Neutrophil (primary cell): ENCODE results near the gene FSTL4.
"Not testable (repeated sequence)": the region's sequence is repeated elsewhere in the genome, so short reads cannot be mapped to it uniquely, and the experiment has no call there.

Experiments
- H3K27ac ChIP-seq: fragments of 200-600 bp; sonication (generic); 2 replicates; pipeline ENCODE4 v1.5.1; 2016; ENCODE audit warnings: mild to moderate bottlenecking, moderate library complexity
- H3K27me3 ChIP-seq: fragments of 200-600 bp; sonication (generic); 2 replicates; pipeline ENCODE4 v1.6.0; 2016; ENCODE audit warnings: mild to moderate bottlenecking
- H3K36me3 ChIP-seq: fragments of 200-600 bp; sonication (generic); 2 replicates; pipeline ENCODE4 v1.5.1; 2017
- H3K4me1 ChIP-seq, 2 experiments: fragments of 200-600 bp in 1 of 2; sonication (generic) in 1 of 2; 1 replicate in 1 of 2; 2 replicates in 1 of 2; pipeline versions ENCODE4 v1.5.1 to v1.6.1; 2013 to 2016; ENCODE audit warnings: low read depth in 1 of 2, low read length in 1 of 2, mild to moderate bottlenecking in 1 of 2, moderate library complexity in 1 of 2; ENCODE audit not compliant: control insufficient read depth in 1 of 2, insufficient read depth in 1 of 2
- H3K4me3 ChIP-seq, 2 experiments: fragments of 200-600 bp in 1 of 2; sonication (generic) in 1 of 2; 1 replicate in 1 of 2; 2 replicates in 1 of 2; pipeline ENCODE4 v1.5.1; 2013 to 2016; ENCODE audit warnings: low read depth in 1 of 2, low read length in 1 of 2, mild to moderate bottlenecking in 1 of 2, moderate library complexity in 1 of 2
- H3K9me3 ChIP-seq: fragments of 200-600 bp; sonication (generic); 2 replicates; pipeline ENCODE4 v1.5.1; 2016
- CTCF ChIP-seq: fragments of 200-600 bp; sonication (generic); IDR thresholded peaks from 2 replicates; pipeline ENCODE4 v1.5.1; 2016; ENCODE audit warnings: antibody characterized with exemption

FSTL4 gene

GRCh38 chr5:133396814-133397213, 215.5 kb downstream of the FSTL4 start:
- Histone ChIP-seq H3K27me3 (peaks cover 14% of the 10 kb centered on the region), H3K4me1 (no peaks in the 10 kb centered on the region), H3K36me3 (no peaks in the 10 kb centered on the region), H3K4me3 (no peak overlapping the region), H3K27ac (no peak overlapping the region), H3K9me3 (no peaks in the 10 kb centered on the region)
- no peak for TF ChIP-seq CTCF

GRCh38 chr5:133396187-133396741, 216.1 kb downstream of the FSTL4 start:
- Histone ChIP-seq H3K4me3 (no peak overlapping the region), H3K27me3 (peaks cover 14% of the 10 kb centered on the region), H3K27ac (no peak overlapping the region), H3K9me3 (no peaks in the 10 kb centered on the region), H3K4me1 (no peaks in the 10 kb centered on the region), H3K36me3 (no peaks in the 10 kb centered on the region)
- no peak for TF ChIP-seq CTCF

- H3K9me3 ChIP-seq, H3K4me3 ChIP-seq, H3K27ac ChIP-seq, H3K4me1 ChIP-seq, H3K36me3 ChIP-seq: not testable (repeated sequence)
- H3K27me3 ChIP-seq = peaks cover 14% of the 10 kb centered on the region
Measured at GRCh38 chr5:133395207-133395606, 217.1 kb downstream of the FSTL4 start.

- not testable (repeated sequence) for H3K36me3 ChIP-seq, H3K9me3 ChIP-seq, H3K4me1 ChIP-seq, H3K27ac ChIP-seq, H3K4me3 ChIP-seq
- H3K27me3 ChIP-seq = peaks cover 14% of the 10 kb centered on the region
Measured at GRCh38 chr5:133394477-133394817, 217.9 kb downstream of the FSTL4 start.

- Histone ChIP-seq H3K4me1 (no peaks in the 10 kb centered on the region), H3K36me3 (no peaks in the 10 kb centered on the region), H3K27me3 (peaks cover 14% of the 10 kb centered on the region), H3K27ac (no peak overlapping the region), H3K9me3 (no peaks in the 10 kb centered on the region), H3K4me3 (no peak overlapping the region)
- no peak for TF ChIP-seq CTCF
Measured at GRCh38 chr5:133393776-133394476, 218.4 kb downstream of the FSTL4 start.

- Histone ChIP-seq H3K27ac (no peak overlapping the region), H3K27me3 (peaks cover 13% of the 10 kb centered on the region), H3K36me3 (no peaks in the 10 kb centered on the region), H3K4me1 (no peaks in the 10 kb centered on the region), H3K4me3 (no peak overlapping the region), H3K9me3 (no peaks in the 10 kb centered on the region)
- TF ChIP-seq CTCF = no peak
Measured at GRCh38 chr5:133392448-133392847, 219.9 kb downstream of the FSTL4 start.
